Ovary (tissue), 3 donors: ENCODE data around the gene ABL2.

Experiments
- EP300 ChIP-seq: sonication (generic); formaldehyde crosslinking; IDR thresholded peaks from one replicate; pipeline ENCODE4 v1.6.1; 2017; ENCODE audit warnings: antibody characterized with exemption
- TF ChIP-seq, protein P1 (sequence below), 3 donors: fragments of 450-650 bp in 2 of 3; fragments of 200-600 bp in 1 of 3; IDR thresholded peaks; one replicate each; pipeline versions ENCODE4 v1.5.1 to v1.8.0; 2016 to 2022; ENCODE audit warnings: antibody characterized with exemption in 3 of 3, mild to moderate bottlenecking in 1 of 3
- donor health status: DM: no; HTN: no; CAD: no.

DNA sequence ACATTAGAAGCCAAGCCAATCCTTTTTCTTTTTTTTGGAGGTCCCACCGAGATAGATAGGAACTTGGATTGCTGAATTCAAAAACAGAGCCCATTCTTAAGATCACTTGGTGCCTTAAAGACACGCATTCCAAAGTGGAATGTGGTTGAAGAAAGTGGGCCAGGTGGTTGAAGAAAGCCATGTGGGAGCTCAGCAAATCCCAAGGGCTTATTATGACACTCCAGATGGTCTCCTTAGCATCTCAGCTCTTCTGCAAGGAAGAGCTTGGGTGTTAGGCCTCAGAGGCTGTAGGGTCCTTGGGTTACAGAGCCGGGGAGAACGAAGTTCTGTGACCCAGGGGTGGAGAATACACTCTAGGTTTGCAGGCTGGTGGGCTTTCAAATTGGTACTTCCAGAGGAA is 134.1 kb downstream of the ABL2 start:
- no peak for TF ChIP-seq EP300
- TF ChIP-seq, protein P1, sequence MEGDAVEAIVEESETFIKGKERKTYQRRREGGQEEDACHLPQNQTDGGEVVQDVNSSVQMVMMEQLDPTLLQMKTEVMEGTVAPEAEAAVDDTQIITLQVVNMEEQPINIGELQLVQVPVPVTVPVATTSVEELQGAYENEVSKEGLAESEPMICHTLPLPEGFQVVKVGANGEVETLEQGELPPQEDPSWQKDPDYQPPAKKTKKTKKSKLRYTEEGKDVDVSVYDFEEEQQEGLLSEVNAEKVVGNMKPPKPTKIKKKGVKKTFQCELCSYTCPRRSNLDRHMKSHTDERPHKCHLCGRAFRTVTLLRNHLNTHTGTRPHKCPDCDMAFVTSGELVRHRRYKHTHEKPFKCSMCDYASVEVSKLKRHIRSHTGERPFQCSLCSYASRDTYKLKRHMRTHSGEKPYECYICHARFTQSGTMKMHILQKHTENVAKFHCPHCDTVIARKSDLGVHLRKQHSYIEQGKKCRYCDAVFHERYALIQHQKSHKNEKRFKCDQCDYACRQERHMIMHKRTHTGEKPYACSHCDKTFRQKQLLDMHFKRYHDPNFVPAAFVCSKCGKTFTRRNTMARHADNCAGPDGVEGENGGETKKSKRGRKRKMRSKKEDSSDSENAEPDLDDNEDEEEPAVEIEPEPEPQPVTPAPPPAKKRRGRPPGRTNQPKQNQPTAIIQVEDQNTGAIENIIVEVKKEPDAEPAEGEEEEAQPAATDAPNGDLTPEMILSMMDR (IDR thresholded peaks at IDR 0.05), result no peak
